PFSK-1 (cell line): Measurements from ENCODE around the gene HPN.

Experiments
- FOXP2 ChIP-seq: optimal IDR thresholded peaks from 2 replicates; pipeline ENCODE3; 2011; ENCODE audit warnings: borderline replicate concordance, control low read depth, inconsistent platforms; ENCODE audit not compliant: insufficient read depth; ENCODE audit errors: extremely low read length, extremely low read depth
- POLR2AphosphoS5 ChIP-seq: IDR thresholded peaks from 2 replicates; pipeline ENCODE4 v1.6.1; 2012; ENCODE audit warnings: low read depth, mild to moderate bottlenecking, control low read depth, low read length, moderate library complexity
- SIN3A ChIP-seq: IDR thresholded peaks from 2 replicates; pipeline ENCODE4 v1.6.1; 2012; ENCODE audit warnings: mild to moderate bottlenecking, low read length, moderate library complexity, borderline replicate concordance; ENCODE audit not compliant: insufficient read depth
- TAF1 ChIP-seq: IDR thresholded peaks from 2 replicates; pipeline ENCODE4 v1.6.1; 2012; ENCODE audit warnings: low read length, control low read depth, borderline replicate concordance; ENCODE audit not compliant: insufficient read depth
- TF ChIP-seq, protein P1 (sequence below), 2 experiments: IDR thresholded peaks; 2 replicates each; pipeline versions ENCODE4 v1.6.1 to v1.8.0; 2011 to 2012; ENCODE audit warnings: low read depth in 2 of 2, low read length in 2 of 2, control low read depth in 1 of 2, inconsistent platforms in 1 of 2, mild to moderate bottlenecking in 1 of 2, moderate library complexity in 1 of 2; ENCODE audit not compliant: insufficient read depth in 1 of 2

DNA sequence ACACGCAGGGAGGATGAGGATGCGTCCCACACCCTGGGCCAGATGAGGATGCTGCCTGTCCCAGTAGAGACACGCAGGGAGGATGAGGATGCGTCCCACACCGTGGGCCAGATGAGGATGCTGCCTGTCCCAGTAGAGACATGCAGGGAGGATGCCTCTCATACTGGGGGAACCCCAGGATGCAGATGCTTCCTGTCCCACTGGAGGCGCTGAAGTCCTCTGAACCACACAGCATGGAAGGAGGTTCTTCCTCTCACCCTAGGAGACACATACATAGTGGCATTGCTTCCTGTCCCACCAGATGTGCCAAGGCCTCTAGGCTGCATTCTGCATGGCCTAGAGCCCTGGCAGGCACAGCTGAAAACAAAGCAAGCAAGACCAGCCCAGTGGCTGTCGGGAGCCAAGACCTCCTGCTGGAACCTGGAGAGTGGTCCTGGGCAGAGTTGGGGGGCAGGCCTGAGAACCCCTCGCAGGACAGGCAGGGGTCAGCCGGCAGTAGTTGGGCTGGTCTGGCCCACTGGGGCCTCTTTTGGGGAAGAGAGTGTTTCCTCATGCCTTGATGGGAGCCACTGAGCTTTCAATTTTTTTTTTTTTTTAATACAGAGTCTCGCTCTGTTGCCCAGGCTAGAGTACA lies 4.3 kb downstream of the HPN start:
- TF ChIP-seq TAF1 (no peak), POLR2AphosphoS5 (no peak), SIN3A (no peak), FOXP2 (no peak)
- TF ChIP-seq, protein P1, sequence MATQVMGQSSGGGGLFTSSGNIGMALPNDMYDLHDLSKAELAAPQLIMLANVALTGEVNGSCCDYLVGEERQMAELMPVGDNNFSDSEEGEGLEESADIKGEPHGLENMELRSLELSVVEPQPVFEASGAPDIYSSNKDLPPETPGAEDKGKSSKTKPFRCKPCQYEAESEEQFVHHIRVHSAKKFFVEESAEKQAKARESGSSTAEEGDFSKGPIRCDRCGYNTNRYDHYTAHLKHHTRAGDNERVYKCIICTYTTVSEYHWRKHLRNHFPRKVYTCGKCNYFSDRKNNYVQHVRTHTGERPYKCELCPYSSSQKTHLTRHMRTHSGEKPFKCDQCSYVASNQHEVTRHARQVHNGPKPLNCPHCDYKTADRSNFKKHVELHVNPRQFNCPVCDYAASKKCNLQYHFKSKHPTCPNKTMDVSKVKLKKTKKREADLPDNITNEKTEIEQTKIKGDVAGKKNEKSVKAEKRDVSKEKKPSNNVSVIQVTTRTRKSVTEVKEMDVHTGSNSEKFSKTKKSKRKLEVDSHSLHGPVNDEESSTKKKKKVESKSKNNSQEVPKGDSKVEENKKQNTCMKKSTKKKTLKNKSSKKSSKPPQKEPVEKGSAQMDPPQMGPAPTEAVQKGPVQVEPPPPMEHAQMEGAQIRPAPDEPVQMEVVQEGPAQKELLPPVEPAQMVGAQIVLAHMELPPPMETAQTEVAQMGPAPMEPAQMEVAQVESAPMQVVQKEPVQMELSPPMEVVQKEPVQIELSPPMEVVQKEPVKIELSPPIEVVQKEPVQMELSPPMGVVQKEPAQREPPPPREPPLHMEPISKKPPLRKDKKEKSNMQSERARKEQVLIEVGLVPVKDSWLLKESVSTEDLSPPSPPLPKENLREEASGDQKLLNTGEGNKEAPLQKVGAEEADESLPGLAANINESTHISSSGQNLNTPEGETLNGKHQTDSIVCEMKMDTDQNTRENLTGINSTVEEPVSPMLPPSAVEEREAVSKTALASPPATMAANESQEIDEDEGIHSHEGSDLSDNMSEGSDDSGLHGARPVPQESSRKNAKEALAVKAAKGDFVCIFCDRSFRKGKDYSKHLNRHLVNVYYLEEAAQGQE (IDR thresholded peaks at IDR 0.05; ENCODE audit: insufficient read depth in 1 of 2, low read depth in 2 of 2, low read length in 2 of 2) = no peak
